Measurements from ENCODE around the gene GLRB.

GRCh38 chr4:157079441-157079840 lies 3.5 kb downstream of the GLRB start:
- TF ChIP-seq CTCF (IDR thresholded peaks at IDR 0.05) (no peak), POLR2A (IDR thresholded peaks at IDR 0.05) (no peak), EP300 (IDR thresholded peaks at IDR 0.05) (no peak), POLR2AphosphoS5 (IDR thresholded peaks at IDR 0.05) (no peak)

All from gastroesophageal sphincter (tissue), 3 donors.